RCC 7860 (cell line): ENCODE results near the gene ASTN1.

Experiments
- DNase-seq: peaks from one replicate; pipeline ENCODE4 v3.0.0-alpha.2; 2015; ENCODE audit warnings: low spot score
- FAIRE-seq: peaks from 2 replicates; lab custom pipeline; 2012; peaks lifted over from hg19 to GRCh38; lab: Jason Lieb, UNC

The ASTN1 gene

DNA sequence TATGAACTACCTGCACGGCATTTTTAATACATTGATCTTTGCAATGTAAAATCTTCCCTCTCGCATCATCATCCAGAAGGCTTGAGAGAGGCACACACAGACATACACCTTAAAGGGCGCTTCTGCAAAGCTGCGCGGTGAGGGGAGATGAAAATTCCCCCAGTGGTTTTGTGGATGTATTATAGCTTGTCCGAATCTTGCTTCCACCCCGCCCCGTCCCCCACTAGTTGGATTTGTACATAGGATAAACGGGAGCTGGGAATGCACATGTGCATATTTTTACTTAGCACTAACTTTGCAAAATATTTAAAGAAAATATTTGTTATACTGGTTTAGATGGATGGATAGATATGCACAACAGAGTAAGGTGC, 542 bp upstream of the ASTN1 start:
- DNase-seq: no peak
- FAIRE-seq: no peak

DNA sequence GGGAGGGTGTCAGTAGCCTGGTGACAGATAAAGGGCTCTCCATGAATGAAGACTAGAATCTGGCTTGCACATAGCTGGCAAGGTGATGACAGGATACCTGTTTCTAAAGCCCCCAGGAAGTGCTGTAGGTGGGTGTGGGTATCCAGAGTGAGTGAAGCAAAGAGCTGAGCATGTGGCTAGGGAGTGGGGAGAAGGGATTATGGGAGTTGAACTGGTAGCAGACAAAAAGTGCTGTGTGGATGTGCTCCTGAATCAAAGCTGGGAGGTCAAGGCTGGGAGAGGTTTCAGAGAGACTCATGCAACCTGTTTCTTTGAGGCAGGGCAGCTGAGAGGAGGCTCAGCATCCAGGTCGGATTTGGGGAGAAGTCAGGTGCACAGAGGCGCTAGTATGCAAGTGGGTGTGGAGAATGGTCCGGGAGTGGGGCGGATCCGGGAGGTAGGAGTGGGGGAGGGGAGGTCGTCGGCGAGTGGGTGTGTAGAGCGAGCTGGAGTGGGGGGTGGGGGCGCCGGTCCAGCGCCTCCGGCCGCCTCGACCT, 600 bp downstream of the ASTN1 start:
- FAIRE-seq: no peak
- DNase-seq: no peak

GRCh38 chr1:177162243-177162642, 2.3 kb downstream of the ASTN1 start:
- DNase-seq: no peak
- no peak for FAIRE-seq

DNA sequence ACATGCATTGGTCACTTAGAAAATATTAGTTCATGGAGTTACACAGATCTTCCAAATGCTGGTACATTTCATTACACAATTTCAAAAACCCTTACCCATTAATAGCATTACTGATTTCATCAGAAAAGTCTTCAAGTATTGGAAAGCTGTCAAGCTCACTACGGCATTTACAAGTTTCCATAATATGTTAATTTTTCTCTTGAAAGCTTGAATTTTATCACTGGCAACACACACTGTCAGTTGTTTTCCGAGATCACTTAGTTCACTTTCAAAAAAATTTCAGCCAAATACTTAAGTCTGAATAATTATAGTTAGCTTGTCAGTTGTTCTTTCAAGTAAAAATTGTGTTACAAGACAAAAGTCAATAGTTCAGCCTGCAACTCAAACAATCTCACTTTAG, 18.0 kb downstream of the ASTN1 start:
- FAIRE-seq: no peak

GRCh38 chr1:177145106-177146070, 19.1 kb downstream of the ASTN1 start:
- FAIRE-seq: no peak
- DNase-seq: no peak

More for the DNA sequence above, 18.0 kb downstream of the ASTN1 start:
- DNase-seq: no peak

DNA sequence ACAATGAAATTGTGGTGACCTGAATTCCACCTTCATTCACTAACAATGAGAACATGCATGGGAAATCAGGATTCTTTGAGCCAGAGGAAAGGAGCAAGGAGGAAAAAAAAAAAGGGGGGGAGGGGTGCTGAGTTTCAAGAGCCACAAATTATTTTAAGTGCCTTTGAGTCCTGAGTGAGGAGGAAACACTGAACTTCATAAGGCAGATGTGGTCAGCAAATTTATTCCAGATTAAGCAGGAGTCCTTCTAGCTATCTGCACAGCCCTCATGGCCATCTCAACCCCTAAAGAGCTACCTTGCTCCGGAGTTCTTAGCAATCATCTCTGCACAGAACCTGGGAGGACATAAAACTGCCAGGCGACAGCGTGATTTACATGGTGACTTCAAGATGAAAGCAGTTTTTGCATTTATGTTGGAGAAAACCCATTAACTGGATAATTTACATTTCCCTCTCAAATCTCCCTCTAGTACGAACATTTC, 21.7 kb downstream of the ASTN1 start:
- FAIRE-seq (no peak), DNase-seq (no peak)

DNA sequence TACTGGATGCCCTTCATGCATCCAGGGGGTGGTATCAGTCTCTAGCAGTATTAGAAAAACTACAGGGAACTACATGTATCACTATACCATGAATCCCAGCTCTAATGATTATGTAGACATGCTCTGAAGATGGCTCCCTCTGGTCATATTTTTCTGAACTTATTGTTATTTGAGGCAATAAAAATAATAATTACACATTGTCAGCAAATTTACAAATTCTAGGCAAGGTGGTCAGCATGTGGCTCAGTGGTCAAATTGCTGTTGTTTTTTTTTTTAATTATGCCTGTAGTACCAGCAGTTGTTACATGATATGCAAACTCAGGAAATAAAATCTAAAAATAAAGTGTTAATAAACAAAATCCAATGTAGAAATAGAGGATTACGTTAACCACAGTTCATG, 22.5 kb downstream of the ASTN1 start:
- no peak for DNase-seq
- FAIRE-seq: no peak

GRCh38 chr1:177138347-177138746, 26.2 kb downstream of the ASTN1 start:
- DNase-seq (no peak), FAIRE-seq (no peak)

- no peak for FAIRE-seq
- DNase-seq: no peak
Measured at GRCh38 chr1:177137814-177138213, 26.7 kb downstream of the ASTN1 start.

GRCh38 chr1:177135250-177135649, 29.3 kb downstream of the ASTN1 start:
- FAIRE-seq (no peak), DNase-seq (no peak)

- DNase-seq (no peak), FAIRE-seq (no peak)
Measured at GRCh38 chr1:177133977-177134538, 30.5 kb downstream of the ASTN1 start.

DNA sequence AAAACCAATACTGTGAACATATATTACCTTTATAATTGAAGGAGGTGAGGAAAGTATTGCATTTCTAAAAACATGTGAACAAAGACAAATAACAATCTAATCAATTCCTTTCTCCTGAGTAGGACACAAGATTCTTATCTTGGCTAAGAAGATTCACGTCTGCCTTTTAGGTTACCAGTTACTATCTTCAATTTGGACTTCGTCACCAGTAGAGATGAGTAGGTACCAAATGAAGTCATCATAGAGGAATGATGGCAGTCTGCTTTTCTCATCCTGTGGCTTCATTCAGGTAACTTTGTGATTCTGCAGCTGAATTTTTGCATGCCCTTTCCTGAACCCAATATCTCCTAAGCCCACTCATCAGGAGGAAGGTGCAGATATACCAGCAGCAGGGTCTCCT, 32.4 kb downstream of the ASTN1 start:
- FAIRE-seq (no peak), DNase-seq (no peak)

DNA sequence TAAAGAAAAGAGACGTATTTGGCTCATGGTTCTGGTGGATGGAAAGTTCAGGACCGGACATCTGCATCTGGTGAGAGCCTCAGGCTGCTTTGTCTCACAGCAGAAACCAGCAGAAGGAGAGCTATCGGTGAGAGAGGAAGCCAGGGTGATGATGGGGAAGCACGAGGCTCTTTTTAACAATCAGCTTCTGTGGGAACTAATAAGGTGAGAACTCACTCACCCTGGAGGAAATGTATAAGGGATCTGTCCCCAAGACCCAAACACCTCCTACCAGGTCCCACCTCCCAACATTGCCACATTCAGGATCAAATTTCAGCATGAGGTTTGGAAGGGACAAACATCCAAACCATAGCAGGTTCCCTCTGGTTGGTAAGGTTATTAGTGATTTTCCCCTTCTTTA, 32.8 kb downstream of the ASTN1 start:
- DNase-seq (no peak), FAIRE-seq (no peak)

- FAIRE-seq (no peak), DNase-seq (no peak)
Measured at GRCh38 chr1:177130451-177130945, 34.0 kb downstream of the ASTN1 start.

DNA sequence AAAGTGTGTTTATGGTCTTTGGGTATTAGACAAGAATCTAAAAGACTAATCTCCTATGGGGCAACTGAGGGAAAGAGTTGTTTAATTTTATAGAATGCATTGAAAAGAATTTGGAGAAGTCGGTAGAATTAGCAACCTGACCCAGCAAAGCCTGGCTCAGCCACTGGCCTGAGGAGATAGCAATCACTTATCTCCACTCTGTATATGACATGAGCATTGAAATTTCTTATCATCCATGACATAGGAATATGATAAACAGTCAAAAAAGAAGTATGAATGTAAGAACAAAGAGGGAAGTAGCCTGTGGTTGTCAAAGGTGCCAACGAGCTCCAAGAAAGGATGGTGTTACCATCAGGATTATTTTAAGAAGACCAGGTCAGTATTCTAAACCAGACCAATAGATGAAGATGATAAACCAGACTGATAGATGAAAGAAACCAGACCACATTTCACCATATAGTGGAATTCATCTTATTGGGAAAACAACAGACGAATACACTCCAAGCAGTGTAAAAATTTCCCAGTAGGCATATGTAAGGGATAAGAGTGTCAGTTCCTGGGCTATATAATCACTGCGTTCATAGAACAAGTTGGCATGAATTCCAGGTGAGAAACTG, 35.7 kb downstream of the ASTN1 start:
- FAIRE-seq: no peak
- no peak for DNase-seq

DNA sequence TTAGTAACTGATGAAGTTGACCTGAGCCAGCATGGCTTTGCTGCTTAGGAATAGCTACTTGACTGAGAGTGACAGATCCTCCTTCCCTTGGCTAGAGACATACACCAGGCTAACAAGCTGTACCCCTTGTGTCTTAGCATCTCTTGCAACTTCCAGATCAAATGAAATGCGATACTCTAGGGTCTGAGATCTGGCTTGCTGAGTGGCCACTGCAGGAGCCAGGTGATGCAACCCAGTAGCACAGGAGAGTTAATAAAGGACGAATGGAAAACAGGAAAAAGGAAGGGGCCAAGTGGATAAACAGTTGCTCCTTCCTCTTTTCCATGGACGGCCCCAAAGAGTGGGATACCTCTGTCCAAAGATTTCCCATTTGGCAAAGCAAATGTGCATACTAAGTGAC, 38.2 kb downstream of the ASTN1 start:
- no peak for DNase-seq
- no peak for FAIRE-seq

DNA sequence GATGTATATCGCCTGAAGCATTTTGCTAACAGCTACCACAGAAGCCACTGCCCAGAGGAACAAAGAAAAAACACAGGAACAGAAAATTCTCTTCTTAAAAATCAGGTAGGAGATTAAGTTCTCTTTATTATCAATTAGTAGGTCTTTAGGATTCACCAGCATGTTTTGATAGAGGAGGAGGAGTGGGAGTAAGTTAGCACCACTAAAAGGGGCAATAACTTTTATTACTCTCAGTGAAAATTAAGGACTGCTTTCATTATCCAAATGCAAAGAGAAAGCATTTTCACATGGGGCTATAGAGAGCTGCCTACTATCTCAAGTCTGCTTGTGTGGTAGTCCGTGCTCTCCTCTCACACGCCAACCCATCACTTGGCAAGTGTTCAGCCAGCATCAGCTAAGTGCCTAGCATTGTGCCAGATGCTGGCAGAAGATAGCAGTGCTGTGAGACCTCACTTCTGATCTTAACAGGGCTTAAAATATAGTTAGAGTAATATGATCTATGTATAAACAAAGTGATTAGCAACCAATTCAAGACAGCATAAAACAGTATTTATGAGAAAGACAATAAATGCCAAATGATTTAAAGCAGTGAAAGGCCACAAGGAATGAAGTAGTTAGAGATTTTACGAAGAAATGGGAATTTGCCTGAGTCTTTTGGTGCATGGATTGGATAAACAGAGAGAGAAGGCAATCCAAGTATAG, 39.8 kb downstream of the ASTN1 start:
- DNase-seq (no peak), FAIRE-seq (no peak)

- DNase-seq (no peak), FAIRE-seq (no peak)
Measured at GRCh38 chr1:177122461-177123251, 41.9 kb downstream of the ASTN1 start.

DNA sequence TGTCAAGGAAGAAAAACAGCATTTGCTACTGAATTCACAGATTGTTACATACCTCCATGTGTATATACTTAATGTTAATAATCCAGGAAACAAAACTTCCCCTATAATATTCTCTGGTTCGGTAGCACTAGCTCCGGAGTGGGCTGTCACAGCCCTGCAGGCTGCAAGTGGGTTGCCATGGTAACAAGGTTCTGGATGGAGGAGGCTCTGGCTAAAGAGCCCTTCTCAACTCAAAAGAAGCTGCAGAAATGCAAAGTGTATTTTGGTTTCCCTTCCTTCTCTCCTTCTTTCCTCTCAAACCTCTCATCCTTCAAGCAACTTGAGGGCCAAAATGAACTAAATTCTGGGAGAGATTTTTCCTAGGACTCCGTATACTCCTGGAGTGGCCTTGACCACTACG, 45.2 kb downstream of the ASTN1 start:
- DNase-seq: no peak
- FAIRE-seq: no peak

DNA sequence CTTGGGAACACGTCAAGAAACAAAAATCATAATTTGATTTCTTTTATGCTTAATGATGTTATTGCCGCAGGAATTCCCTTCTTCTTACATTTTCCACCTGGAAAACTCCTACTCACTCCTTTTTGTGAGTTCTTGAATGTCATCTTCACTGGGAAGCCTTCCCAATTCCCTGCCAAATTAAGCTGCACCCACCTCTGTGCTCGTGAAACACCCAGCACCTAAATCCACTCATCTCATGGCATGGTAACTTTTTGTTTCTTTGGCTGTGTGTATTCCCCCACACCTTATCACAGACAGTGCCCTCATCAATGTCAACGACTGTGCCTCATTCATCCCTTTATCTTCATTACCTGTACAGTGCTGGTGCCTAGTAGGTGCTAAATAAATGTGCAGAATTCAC, 45.6 kb downstream of the ASTN1 start:
- FAIRE-seq (no peak), DNase-seq (no peak)
